Fibroblast of gingiva (primary cell): ENCODE results near the gene HLA-E.

Source experiments
- DNase-seq: peaks from one replicate; pipeline ENCODE4 v3.0.0-alpha.2; 2011; ENCODE audit warnings: low read depth

The HLA-E gene

GRCh38 chr6:30541515-30542403, 52.5 kb downstream of the HLA-E start:
- DNase-seq: peak; percentile 84

- no peak for DNase-seq
These were observed 53.1 kb downstream of the HLA-E start for GRCh38 chr6:30542404-30542725.

- no peak for DNase-seq
These were observed 53.6 kb downstream of the HLA-E start for GRCh38 chr6:30542915-30543314.
